ENCODE measurements around the gene AGO4.

Gene AGO4

DNA sequence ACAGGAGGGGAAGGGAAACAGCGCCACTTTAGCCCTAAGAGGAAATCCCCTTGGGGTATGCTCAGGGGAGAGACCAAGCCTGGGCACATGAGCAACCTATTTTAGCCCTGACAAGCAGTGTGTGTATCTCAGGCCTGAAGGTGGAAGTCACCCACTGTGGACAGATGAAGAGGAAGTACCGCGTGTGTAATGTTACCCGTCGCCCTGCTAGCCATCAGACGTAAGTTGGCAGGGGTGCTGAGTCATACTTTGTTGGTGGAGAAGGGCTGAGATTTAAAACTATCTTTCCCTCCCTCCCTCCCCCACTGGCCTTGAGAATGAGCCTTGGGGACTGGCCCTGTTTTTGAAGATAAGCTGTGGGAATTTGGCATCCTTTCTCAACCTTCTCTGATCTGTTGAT lies 86.4 kb downstream of the AGO4 start:
- no peak for DNase-seq (ENCODE audit: extremely low read depth in 1 of 2, low read depth in 1 of 2)

DNA sequence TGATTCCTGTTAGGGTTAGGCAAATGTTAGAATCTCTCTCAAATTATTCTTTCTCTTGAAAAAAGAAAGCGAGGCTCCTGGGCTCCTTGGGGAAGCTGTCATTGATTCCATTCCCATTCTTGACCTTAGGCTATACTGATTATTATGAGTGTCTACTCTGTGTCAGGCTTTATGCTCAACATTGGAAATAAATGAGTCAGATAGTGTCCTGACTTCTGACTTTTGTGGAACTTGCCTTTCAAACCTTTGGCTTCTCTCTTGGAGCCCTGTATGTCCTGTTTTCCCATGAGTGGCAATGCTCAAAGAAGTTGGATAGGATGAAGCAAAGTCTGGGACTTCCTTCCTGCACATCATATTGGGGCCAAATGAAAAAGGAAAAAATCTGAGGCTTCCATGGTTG lies 86.8 kb downstream of the AGO4 start:
- no peak for DNase-seq (ENCODE audit: extremely low read depth in 1 of 2, low read depth in 1 of 2)

DNA sequence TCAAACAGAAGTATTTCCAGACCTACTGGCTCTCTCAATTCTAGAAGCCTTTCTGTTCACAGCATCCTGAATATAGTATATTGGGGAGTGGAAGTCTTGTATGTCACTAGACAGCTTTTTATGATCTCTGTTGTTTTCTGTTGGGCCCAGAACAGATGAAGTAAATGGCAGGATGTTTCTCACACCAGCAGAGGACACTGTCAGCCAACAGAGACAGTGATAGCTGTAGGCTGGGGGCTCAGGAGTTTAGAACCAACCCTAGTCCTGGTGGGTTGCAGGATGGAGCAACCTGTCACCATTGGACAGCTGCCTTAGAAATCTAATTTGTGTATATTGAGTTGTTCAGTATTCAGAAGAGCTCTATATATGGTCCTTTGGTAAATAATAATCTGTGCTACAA lies 92.1 kb downstream of the AGO4 start:
- DNase-seq (ENCODE audit: extremely low read depth in 1 of 2, low read depth in 1 of 2): no peak

DNA sequence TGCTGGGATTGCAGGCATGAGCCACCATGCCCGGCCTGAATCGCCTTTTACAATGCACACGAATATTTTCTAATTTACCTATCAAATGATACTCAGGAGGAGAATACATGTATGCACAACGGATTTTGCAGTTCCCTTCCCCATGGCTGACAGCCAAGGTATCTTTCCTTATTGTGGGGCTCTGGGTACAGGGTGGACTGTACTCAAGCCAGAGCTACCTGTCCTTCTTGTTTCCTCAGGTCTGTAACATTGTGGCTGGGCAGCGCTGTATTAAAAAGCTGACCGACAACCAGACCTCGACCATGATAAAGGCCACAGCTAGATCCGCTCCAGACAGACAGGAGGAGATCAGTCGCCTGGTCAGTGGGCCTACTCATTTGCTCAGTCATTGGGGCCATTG lies 93.4 kb downstream of the AGO4 start:
- DNase-seq (ENCODE audit: extremely low read depth in 1 of 2, low read depth in 1 of 2): no peak

DNA sequence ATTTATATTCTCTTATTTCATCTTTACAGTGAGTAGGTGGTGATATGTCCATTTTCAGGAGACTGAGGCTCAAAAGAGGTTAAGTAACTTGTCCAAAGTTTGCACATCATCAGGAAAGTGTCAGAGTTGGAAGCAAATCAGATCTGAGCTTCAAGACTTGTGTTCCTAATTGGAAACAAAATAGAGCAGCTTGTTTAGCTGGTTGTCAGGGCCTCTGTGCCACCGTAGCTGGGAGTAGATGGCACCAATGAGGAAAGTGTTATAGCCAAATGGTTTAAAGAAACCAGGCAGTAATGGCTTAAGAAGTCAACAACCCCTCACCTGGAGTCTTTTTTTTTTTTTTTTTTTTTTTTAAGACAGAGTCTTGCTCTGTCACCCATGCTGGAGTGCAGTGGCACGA lies 94.9 kb downstream of the AGO4 start:
- no peak for DNase-seq (ENCODE audit: extremely low read depth in 1 of 2, low read depth in 1 of 2)
